CD4-positive, alpha-beta T cell treated with Interleukin-6 at 100 ng/mL for 8 hours (primary cell): ENCODE data around the gene WSB2.

Source experiments
- DNase-seq: peaks from one replicate; pipeline ENCODE4 v3.0.0-alpha.2; 2020; ENCODE audit warnings: mixed read lengths, low spot score

Gene WSB2

GRCh38 chr12:117986705-117987469, 74.1 kb downstream of the WSB2 start:
- DNase-seq: no peak

- DNase-seq: no peak
These were observed 75.8 kb downstream of the WSB2 start for GRCh38 chr12:117985182-117985581.
